ENCODE data around the gene MTMR12.
A peak's percentile ranks its signal among the peaks of the same experiment; 100 is the strongest.
"Not testable (repeated sequence)": the region's sequence is repeated elsewhere in the genome, so short reads cannot be mapped to it uniquely, and the experiment has no call there.

MTMR12 gene

DNA sequence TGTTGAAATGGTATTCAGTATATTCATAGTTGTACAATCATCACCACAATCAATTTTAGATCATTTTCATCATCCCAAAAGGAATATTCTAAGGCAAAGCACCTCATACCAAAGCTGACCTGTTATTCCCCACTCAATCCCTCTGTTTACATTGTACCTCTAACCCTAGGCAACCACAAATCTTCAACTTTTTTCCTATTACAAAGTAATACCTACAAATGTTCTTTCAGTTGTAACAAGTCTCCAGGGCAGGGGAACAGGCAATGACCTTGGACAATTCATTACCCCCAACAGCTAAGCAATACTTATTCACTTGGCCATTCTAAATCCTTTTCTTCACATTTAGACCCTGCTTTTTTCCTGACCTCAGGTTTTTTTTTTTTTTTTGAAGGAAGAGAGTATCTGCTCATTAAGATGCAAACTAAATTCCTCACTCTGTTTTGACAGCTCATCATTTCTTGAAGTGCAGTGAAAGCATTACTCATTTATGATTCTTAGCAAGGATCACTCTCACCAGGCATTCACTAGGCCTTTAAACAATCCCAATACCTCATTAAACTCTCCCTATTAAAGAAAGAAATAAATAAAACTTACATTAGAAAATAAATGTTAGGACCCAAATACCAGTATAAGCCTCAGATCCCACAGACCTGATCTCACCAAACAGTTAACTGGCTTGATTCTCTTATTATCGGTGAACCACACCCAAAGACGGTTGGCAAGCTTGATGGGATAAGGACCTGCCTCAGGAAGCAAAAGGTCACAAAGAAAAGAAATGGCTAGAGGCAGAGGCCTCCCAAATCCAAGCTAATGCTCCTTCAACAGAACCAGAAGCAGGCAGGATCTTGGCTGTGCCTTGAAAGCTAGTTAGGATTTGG lies 15.3 kb downstream of the MTMR12 start:
- DNase-seq (ENCODE audit: low read depth in 3 of 3): no peak

DNA sequence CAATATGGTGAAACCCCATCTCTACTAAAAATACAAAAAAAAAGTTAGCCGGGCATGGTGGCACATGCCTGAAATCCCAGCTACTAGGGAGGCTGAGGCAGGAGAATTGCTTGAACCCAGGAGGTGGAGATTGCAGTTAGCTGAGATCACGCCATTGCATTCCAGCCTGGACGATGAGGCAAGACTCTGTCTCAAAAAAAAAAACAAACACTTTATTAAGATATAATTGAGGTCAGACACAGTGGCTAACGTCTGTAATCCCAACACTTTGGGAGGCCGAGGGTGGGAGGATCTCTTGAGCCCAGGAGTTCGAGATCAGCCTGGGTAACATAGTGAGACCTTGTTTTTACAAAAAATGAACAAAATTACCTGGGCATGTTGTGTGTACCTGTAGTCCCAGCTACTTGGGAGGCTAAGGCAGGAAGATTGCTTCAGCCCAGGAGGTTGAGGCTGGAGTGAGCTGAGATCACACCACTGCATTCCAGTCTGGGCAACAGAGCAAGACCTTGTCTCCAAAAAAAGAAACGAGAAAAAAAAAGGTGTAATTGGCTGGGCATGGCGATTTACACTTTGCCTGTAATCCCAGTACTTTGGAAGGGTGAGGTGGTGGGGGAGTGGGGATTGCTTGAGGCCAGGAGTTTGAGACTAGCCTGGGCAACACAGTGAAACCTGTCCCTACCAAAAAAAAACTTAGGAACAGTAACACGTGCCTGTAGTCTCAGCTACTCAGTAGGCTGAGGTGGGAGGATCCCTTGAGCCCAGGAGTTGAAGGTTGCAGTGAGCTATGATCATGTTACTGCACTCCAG lies 16.6 kb downstream of the MTMR12 start:
- DNase-seq (ENCODE audit: low read depth in 3 of 3): not testable (repeated sequence)

DNA sequence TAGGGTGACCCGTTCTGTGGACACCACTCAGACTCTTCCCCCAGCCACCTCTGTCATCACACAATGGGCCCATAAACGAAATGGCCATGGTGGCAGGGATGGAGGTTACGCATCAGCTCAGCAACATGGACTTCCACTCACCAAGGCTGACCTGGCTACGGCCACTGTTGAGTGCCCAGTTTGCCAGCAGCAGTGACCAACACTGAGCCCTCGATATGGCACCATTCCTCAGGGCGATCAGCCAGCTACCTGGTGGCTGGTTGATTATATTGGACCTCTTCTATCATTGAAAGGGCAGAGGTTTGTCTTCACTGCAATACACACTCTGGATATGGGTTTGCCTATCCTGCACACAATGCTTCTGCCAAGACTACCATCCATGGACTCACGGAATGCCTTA lies 21.1 kb downstream of the MTMR12 start:
- no peak for DNase-seq (ENCODE audit: low read depth in 3 of 3)

DNA sequence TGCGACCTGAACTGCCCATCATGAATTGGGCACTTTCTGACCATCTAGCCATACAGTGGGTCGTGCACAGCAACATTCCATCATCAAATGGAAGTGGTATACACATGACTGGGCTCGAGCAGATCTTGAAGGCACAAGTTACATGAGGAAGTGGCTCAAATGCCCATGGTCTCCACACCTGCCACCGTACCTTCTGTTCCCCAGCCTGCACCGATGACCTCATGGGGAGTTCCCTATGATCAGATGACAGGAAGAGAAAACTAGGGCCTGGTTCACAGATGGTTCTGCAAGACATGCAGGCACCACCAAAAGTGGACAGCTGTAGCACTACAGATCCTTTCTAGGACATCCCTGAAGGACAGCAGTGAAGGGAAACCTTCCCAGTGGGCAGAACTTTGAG lies 21.8 kb downstream of the MTMR12 start:
- DNase-seq (ENCODE audit: low read depth in 3 of 3): no peak

DNA sequence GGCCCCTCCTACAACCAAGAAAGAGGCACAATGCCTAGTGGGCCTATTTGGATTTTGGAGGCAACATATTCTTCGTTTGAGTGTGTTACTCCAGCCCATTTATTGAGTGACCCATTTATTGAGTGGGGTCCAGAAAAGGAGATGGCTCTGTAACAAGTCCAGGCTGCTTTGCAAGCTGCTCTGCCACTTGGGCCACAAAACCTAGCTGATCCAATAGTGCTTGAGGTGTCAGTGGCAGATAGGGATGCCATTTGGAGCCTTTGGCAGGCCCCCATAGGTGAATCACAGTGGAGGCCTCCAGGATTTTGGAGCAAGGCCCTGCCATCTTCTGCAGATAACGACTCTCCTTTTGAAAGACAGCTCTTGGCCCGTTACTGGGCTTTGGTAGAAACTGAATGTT lies 22.2 kb downstream of the MTMR12 start:
- not testable (repeated sequence) for DNase-seq (ENCODE audit: low read depth in 3 of 3)

DNA sequence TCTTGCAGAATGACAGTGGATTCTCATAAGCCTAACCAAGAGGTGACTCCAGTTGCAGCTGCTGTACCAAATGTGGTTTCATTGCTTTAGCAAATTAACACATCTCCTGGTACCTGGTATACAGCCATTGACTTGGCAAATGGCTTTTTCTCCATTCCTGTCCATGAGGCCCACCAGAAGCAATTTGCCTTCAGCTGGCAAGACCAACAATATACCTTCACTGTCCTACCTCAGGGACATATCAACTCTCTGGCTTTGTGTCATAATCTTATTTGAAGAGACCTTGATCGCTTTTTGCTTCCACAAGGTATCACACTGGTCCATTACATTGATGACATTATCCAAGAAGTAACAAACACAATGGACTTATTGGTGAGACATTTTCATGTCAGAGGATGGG lies 22.8 kb downstream of the MTMR12 start:
- not testable (repeated sequence) for DNase-seq (ENCODE audit: low read depth in 3 of 3)

DNA sequence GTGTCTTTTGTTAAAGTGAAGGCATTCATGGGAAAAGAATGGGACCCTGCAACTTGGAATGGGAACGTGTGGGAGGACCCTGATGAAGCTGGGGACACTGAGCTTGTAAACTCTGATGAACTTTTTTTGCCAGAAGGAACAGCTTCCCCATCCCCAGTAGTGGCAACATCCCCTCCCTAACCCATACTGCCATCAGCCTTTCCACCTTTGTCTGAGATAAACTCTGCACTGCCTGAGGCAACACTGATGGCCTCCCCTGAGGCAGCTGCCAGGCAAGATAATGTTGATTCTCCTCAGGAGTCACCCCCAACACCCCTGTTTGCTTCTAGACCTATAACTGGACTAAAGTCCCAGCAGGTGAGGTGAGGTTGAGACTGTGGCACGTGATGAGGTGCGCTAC lies 24.6 kb downstream of the MTMR12 start:
- DNase-seq (ENCODE audit: low read depth in 3 of 3): not testable (repeated sequence)

DNA sequence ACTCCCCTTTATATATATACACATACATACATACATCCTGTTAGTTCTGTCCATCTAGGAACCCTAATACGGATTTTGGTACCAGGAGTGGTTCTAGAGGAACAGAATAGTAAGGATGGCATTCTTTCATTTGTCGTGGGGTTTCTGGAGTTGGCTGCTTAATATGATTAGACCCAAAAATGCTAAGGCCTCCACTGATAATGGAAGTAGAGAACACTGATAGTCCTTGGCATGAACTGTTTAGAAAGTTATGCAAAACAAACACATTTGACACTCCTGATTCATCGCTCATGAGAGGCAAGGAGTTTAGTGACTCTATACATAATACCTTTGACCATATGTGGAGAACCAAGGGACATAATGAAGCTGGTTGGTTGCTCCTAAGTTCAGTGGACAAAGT lies 25.2 kb downstream of the MTMR12 start:
- not testable (repeated sequence) for DNase-seq (ENCODE audit: low read depth in 3 of 3)

DNA sequence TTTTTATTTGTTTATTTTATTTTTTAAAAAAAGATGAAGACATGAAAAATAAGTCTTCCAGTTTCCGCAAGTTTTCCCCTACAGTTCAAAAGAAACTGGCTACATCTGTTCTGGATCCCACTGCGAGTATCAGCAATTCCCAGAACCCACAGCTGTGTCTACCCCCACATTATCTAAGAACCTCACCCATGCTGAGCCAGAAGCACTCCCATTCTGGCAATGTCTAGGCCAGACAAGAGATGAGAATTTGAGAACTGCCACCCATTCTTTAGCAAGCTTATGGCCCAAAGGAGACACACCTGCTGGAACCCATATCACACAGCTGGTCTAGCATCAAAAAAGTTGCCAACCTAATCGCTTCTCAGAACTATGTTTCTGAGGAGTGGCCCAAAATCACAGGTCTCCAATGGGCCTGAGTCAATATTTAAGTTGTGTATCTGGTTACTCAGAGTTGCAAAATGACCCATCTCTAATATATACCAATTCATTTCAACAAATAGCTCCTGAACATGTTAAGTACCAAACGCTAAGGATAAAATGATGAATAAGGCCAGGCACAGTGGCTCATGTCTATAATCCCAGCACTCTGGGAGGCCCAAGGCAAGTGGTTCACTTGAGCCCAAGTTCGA lies 27.1 kb downstream of the MTMR12 start:
- no peak for DNase-seq (ENCODE audit: low read depth in 3 of 3)

DNA sequence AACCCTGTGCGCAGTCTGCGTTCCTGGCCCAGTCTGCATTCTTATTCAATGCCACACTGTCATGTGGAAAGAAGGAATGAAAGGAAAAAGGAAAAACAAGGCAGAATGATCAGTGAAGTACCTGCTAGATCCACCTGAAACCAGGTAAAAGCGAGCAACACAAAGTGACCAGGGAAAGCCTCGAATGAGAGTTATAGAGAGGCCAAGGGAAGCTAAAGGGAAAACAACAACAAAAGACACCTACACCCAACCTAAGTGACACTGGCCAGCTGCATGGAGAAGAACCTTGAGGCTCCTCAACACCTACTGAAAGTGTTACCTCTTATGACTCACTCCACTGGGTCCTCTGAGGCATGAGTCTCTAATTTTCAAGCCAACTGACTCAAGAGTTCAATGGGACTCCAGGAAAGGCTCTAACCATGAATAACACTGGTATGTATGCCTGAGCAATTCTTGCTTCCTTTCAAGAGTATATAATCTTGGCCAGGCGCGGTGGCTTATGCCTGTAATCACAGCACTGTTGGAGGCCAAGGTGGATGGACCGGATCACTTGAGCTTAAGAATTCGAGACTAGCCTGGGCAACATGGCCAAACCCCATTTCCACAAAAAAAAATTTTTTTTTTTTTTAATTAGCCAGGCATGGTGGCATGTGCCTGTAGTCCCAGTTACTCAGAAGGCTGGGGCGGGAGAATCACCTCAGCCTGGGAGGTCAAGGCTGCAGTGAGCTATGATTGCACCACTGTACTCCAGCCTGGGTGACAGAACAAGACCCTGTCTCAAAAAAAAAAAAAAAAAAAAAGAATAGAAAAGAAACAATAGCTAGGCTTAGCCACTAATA lies 29.0 kb downstream of the MTMR12 start:
- DNase-seq (ENCODE audit: low read depth in 3 of 3): no peak

DNA sequence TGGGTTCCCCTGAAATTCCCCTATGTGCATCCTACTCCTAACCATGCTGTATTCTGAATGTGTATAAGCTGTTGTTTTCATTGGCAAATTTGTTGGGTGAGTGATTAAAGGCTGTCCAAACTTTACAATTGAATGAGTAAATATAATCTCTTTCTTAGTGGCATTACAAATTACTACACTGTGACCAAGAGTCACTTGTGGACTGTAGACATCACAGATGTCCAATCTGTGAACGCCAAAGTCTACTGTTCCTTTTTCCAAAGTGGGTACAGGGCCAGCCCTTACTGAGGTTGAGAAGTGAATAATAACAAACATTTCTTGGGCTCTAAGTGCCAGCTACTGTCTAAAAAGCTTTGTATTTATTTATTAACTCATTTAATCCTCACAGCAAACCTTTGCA lies 29.7 kb downstream of the MTMR12 start:
- DNase-seq (ENCODE audit: low read depth in 3 of 3): no peak

DNA sequence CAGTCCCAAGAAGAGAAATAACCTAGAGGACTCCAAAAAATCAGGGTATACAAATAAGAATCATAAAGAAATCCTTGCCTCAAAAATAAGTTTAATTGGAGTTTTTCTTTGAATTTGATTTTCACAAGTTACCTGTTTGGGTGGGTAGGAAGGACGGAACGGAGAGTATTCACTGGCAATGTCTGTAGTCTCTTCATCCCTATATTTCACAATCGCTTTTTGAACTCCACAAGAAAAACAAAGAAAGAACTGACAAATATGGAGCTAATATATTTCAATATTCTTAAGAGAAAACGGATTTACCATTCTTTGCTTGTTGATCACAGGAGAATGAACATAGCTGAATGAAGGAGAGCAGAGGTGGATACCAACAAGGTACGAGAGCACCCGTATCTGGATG lies 30.1 kb downstream of the MTMR12 start:
- DNase-seq (ENCODE audit: low read depth in 3 of 3): no peak

DNA sequence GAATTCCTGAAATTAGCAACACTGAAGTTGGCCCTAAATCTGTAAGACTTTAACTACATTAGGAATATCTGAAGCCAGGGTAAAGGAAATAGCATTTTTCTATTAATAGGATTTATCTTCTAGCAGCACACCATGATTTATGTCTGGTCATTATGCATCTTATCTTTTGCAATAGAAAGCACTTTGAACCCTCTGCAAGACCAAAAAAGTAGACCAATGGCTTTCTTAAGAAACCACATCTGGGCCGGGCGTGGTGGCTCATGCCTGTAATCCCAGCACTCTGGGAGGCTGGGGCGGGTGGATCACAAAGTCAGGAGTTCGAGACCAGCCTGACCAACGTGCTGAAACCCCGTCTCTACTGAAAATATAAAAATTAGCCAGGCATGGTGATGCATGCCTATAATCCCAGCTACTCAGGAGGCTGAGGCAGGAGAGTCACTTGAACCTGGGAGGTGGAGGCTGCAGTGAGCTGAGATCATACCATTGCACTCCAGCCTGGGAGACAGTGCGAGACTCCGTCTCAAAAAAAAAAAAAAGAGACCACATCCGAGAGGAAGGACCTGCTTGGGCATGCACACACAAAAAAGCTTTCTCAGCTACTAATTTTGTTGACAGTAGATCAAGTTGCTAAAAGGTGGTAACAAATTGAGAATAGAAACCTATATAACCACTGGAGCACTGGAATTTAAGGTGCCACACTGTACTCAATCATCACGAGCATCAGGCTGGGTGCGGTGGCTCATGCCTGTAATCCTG lies 31.2 kb downstream of the MTMR12 start:
- DNase-seq (ENCODE audit: low read depth in 3 of 3): not testable (repeated sequence)

DNA sequence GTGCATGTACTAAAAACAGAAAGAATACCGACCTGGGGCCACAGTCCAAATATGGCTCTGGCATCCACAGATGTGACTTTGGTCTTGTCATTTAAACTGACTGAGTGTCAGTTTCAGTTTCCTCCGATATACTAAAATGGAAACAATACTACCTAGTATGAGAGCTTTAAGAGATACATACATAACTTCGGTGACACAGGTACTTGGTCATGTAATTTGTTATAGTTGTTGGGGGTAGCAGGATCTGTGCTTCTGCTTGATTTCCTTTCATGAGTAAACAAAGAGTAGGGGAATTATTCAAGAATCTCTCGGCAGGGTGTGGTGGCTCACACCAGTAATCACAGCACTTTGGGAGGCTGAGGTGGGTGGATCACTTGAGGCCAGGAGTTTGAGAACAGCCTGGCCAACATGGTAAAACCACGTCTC lies 32.1 kb downstream of the MTMR12 start:
- DNase-seq (ENCODE audit: low read depth in 3 of 3): peak in 1 of 3 experiments; percentile 20

DNA sequence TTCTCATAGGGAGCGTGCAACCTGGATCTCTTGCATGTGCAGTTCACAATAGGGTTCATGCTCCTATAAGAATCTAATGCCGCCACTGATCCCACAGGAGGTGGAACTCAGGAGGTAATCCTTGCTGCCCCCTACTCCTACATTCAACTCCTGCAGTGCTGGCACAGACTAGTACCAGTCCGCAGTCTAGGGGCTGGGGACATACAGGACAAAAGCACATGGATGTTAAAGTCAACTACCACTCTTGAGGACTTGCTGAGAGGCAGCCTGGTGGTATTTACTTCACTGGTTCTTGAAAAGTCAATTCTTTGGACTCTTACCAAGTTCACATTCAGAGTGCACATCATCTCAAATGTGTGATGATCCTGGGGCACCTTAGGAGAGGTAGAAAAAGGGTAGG lies 33.0 kb downstream of the MTMR12 start:
- DNase-seq (ENCODE audit: low read depth in 3 of 3): no peak

DNA sequence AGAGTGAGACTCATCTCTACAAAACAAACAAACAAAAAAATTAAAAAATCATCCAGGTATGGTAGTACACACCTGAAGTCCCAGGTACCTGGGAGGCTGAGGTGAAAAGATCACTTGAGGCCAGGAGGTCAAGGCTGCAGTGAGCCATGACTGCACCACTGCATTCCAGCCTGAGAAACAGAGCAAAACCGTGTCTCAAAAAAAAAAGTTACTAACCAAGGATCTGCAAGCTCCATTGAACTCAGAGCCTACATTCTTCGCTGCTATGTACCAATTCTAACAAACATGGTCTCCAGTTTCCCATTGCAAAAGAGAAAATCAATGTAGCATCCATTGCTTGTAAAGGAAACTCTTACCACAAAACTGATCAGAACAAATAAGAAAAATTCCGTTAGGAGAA lies 33.5 kb downstream of the MTMR12 start:
- DNase-seq (ENCODE audit: low read depth in 3 of 3): no peak

DNA sequence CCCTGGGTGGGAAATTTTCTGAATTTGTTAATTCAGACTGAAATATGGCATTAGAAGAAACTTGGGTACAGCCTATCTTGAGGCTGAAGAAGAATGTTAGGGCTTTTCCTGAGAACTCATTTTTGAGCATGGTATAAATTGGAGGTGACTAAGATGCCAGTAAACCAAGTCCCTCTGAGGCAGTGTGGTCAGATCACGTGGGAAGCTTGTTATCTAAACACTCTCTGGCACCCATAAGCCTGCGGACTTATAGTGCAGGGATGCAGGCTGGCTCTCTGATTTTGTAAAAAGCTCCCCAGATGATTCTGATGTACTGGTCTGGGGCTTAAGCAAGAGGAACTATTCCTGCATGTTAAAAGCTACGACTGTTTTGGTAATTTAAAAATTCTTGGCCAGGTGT lies 34.3 kb downstream of the MTMR12 start:
- DNase-seq (ENCODE audit: low read depth in 3 of 3): no peak

DNA sequence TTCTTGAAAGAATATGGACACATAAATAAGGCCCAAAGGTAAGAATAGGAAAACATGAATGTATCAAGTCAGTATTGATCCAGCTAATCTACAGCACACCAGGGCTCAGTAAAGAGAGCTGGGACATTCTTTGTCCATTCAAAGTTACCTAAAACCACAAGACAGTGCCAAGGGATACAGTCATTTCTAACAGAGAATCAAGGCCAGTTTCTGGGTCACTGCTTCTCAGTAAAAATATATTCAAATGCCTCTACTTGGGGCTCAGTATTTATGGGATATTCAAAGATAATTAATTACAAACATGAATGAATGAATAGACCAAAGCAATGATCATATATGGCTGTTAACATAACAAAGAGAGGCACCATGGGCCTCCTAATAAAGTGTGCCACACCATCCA lies 34.9 kb downstream of the MTMR12 start:
- no peak for DNase-seq (ENCODE audit: low read depth in 3 of 3)

DNA sequence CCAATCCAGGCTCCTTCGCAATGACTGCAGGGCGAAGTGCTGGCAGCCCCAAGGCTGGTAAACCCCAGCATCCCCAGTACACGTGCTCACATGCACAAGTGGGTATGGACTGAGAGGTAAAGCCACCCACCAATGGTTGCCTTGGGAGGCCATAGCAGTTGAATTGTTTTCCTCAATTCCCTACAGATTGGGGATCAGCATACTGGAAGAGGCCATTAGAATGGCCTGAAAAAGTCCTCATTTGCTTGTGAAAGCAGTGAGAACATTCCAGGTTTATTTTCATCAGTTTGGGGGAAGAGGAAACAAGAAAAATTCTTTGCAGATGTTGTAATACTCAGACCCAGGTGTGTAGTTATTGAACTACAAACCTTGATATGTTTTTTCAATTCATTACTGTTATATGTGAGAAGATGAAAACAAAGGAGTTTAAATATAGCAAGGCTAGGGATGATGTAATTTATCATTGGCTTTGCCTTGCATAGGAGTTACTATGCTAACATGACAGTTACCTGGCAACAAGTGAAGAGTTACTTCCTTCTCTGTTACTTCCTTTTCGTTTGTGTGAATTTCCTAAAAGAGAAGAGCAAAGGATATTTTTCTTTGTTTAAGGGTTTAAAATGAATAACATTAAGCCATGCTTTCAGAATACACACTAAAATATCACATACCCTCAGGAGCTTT lies 36.4 kb downstream of the MTMR12 start:
- no peak for DNase-seq (ENCODE audit: low read depth in 3 of 3)

DNA sequence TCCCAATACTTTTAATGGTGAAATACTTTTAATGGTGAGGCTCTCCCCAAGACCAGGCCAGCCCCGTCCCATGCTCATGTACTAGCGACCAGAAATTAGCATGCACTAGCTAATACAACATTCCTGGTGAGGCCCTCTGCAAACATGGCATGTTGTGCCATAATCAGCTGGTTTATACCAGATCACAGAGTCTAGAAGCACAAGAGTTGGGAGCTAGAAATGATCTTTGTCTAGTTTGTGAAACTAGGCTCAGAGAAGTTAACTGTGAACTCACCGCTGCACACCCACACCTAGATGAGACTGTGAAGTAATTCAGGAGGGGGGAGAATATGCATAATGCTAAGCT lies 37.4 kb downstream of the MTMR12 start:
- DNase-seq (ENCODE audit: low read depth in 3 of 3): no peak

All from stimulated activated CD4-positive, alpha-beta T cell treated with anti-CD3 and anti-CD28 coated beads, TNF-alpha, amount 100 ng/mL, for 24 hours (primary cell).